Chondrocyte (in vitro differentiated cells): ENCODE results near the gene CLDN4. TPM values are rescaled to one million over a fixed set of nuclear protein-coding genes. Genes with fewer than 3 reads are reported as not detected.

Source experiments
- DNase-seq: peaks from one replicate; pipeline ENCODE4 v3.0.0; 2021; ENCODE audit warnings: mixed read lengths, low spot score
- H3K27ac Mint-ChIP-seq: one replicate; pipeline ENCODE4 v1.8.0; 2021; ENCODE audit warnings: mild to moderate bottlenecking, moderate library complexity, mixed read lengths; ENCODE audit not compliant: unreplicated experiment
- H3K27me3 Mint-ChIP-seq: 2 replicates; pipeline ENCODE4 v1.8.0; 2021; ENCODE audit warnings: low read depth, mixed read lengths
- H3K36me3 Mint-ChIP-seq: 2 replicates; pipeline ENCODE4 v1.8.0; 2021; ENCODE audit warnings: low read depth, mixed read lengths
- H3K4me1 Mint-ChIP-seq: 2 replicates; pipeline ENCODE4 v1.8.0; 2021; ENCODE audit warnings: low read depth, mild to moderate bottlenecking, mixed read lengths
- H3K4me3 Mint-ChIP-seq: one replicate; pipeline ENCODE4 v1.8.0; 2021; ENCODE audit warnings: mild to moderate bottlenecking, moderate library complexity, mixed read lengths; ENCODE audit not compliant: unreplicated experiment
- H3K9me3 Mint-ChIP-seq: 2 replicates; pipeline ENCODE4 v1.8.0; 2021; ENCODE audit warnings: low read depth, mixed read lengths
- CTCF ChIP-seq: fragments of 200-600 bp; sonication (generic); IDR thresholded peaks from 2 replicates; pipeline ENCODE4 v1.5.0; 2021; ENCODE audit warnings: antibody characterized with exemption, mild to moderate bottlenecking, moderate library complexity
- total RNA-seq: library from RNA; stranded (reverse); gene quantifications from 3 replicates; pipeline ENCODE4 v1.2.1, GENCODE V29; 2021

CLDN4 gene
- total RNA-seq, 1 donor from 2014 or later, result 0.35 TPM

- no peaks in the 10 kb centered on the region for H3K36me3 Mint-ChIP-seq
- no peak overlapping the region for H3K4me3 Mint-ChIP-seq
- no peaks in the 10 kb centered on the region for H3K9me3 Mint-ChIP-seq
- no peak overlapping the region for H3K27ac Mint-ChIP-seq
- DNase-seq, result no peak
- no peaks in the 10 kb centered on the region for H3K27me3 Mint-ChIP-seq
- H3K4me1 Mint-ChIP-seq, result peaks cover 19% of the 10 kb centered on the region
- TF ChIP-seq CTCF, result no peak
These were observed 2.5 kb upstream of the CLDN4 start for GRCh38 chr7:73828107-73828803.

DNA sequence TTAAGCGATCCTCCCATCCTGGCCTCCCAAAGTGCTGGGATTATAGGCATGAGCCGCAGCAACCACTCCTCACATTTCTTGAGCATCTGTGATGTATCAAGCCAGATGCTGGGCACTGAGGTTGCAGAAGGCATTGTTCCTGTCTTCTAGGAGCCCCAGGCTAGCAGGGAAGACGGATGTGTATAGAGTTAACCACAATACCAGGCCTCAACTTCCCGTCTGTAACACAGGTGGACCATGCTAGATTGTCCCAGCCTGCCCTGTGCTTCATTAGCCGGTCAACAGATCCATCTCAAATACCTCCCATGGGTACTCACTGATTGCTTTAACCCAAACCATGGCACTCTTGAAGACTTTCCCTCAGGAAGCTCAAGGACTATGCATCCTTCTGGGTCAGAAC is 1.8 kb upstream of the CLDN4 start:
- no peaks in the 10 kb centered on the region for H3K9me3 Mint-ChIP-seq
- no peak overlapping the region for H3K4me3 Mint-ChIP-seq
- no peaks in the 10 kb centered on the region for H3K27me3 Mint-ChIP-seq
- H3K27ac Mint-ChIP-seq, result no peak overlapping the region
- no peak for TF ChIP-seq CTCF
- H3K36me3 Mint-ChIP-seq, result no peaks in the 10 kb centered on the region
- DNase-seq, result no peak
- H3K4me1 Mint-ChIP-seq, result peaks cover 21% of the 10 kb centered on the region

DNA sequence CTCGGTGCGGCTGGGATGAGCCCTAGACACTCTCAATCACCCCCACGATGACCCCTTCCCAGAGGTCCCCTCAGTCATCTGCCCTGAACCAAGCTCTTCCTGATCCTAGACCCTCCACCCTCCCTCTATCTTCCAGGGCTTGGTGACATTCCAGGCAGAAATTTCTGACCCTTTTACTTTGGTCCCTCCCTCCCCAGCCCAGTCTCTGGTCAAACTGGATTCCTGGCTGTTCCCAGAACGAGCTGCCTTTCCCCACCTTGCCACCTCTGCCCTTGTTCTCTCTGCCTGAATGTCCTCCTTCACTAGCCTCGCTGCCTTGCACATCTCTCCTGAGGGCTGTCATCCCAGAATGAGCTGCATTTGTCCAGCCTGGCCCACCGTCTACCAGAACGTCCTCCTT is 1.3 kb upstream of the CLDN4 start:
- H3K4me1 Mint-ChIP-seq, result peaks cover 21% of the 10 kb centered on the region
- TF ChIP-seq CTCF, result no peak
- no peak overlapping the region for H3K27ac Mint-ChIP-seq
- DNase-seq, result no peak
- no peaks in the 10 kb centered on the region for H3K27me3 Mint-ChIP-seq
- H3K9me3 Mint-ChIP-seq, result no peaks in the 10 kb centered on the region
- H3K36me3 Mint-ChIP-seq, result no peaks in the 10 kb centered on the region
- H3K4me3 Mint-ChIP-seq, result no peak overlapping the region

GRCh38 chr7:73829921-73830680 is 695 bp upstream of the CLDN4 start:
- no peak for DNase-seq
- no peaks in the 10 kb centered on the region for H3K27me3 Mint-ChIP-seq
- H3K9me3 Mint-ChIP-seq, result no peaks in the 10 kb centered on the region
- no peak overlapping the region for H3K27ac Mint-ChIP-seq
- no peak for TF ChIP-seq CTCF
- H3K4me1 Mint-ChIP-seq, result peaks cover 21% of the 10 kb centered on the region
- H3K4me3 Mint-ChIP-seq, result no peak overlapping the region
- no peaks in the 10 kb centered on the region for H3K36me3 Mint-ChIP-seq

- Mint-ChIP-seq H3K9me3 (no peaks in the 10 kb centered on the region), H3K4me3 (no peak overlapping the region), H3K27me3 (no peaks in the 10 kb centered on the region), H3K36me3 (no peaks in the 10 kb centered on the region), H3K27ac (no peak overlapping the region), H3K4me1 (peaks cover 21% of the 10 kb centered on the region)
- TF ChIP-seq CTCF, result no peak
- DNase-seq, result no peak
These were observed 713 bp downstream of the CLDN4 start for GRCh38 chr7:73831584-73831833.
